Activated CD4-positive, alpha-beta memory T cell treated with anti-CD3 and anti-CD28 coated beads for 36 hours (primary cell): ENCODE results near the gene MOV10. TPM values are rescaled to one million over a fixed set of nuclear protein-coding genes. Genes with fewer than 3 reads are reported as not detected.
"Not testable (repeated sequence)": the region's sequence is repeated elsewhere in the genome, so short reads cannot be mapped to it uniquely, and the experiment has no call there.

Experiments
- CTCF ChIA-PET: fragments of 350-600 bp; sonication (Branson Sonifier 250); formaldehyde crosslinking; loops from one replicate; lab custom pipeline; 2021; ENCODE audit warnings: antibody characterized with exemption, inconsistent platforms; lab: Charles Lee
- POLR2A ChIA-PET: fragments of 350-600 bp; sonication (Branson Sonifier 250); formaldehyde crosslinking; loops from one replicate; lab custom pipeline; 2021; ENCODE audit warnings: antibody characterized with exemption; lab: Charles Lee
- DNase-seq: peaks from one replicate; pipeline ENCODE4 v3.0.0-alpha.2; 2020
- H3K27ac Mint-ChIP-seq: one replicate; pipeline ENCODE4 v1.8.0; 2021; ENCODE audit warnings: mixed read lengths
- H3K27me3 Mint-ChIP-seq: one replicate; pipeline ENCODE4 v1.8.0; 2021; ENCODE audit warnings: mixed read lengths
- H3K36me3 Mint-ChIP-seq: one replicate; pipeline ENCODE4 v1.8.0; 2021; ENCODE audit warnings: mixed read lengths
- H3K4me1 Mint-ChIP-seq: one replicate; pipeline ENCODE4 v1.8.0; 2021; ENCODE audit warnings: low read depth, mixed read lengths
- H3K4me3 Mint-ChIP-seq: one replicate; pipeline ENCODE4 v1.8.0; 2021; ENCODE audit warnings: mild to moderate bottlenecking, mixed read lengths
- H3K9me3 Mint-ChIP-seq: one replicate; pipeline ENCODE4 v1.8.0; 2021; ENCODE audit warnings: mixed read lengths
- intact Hi-C: fragments of 100-400 bp; cut with micrococcal nuclease; formaldehyde crosslinking; loops from one replicate; pipeline ENCODE4 v1.15.1; 2023
- total RNA-seq, 2 experiments: library from RNA; stranded (reverse); gene quantifications; one replicate each; pipeline ENCODE4 v1.2.3, GENCODE V29; 2021

Gene MOV10
- total RNA-seq, 2 experiments from 2014 or later: 57.7 to 63.1 TPM

DNA sequence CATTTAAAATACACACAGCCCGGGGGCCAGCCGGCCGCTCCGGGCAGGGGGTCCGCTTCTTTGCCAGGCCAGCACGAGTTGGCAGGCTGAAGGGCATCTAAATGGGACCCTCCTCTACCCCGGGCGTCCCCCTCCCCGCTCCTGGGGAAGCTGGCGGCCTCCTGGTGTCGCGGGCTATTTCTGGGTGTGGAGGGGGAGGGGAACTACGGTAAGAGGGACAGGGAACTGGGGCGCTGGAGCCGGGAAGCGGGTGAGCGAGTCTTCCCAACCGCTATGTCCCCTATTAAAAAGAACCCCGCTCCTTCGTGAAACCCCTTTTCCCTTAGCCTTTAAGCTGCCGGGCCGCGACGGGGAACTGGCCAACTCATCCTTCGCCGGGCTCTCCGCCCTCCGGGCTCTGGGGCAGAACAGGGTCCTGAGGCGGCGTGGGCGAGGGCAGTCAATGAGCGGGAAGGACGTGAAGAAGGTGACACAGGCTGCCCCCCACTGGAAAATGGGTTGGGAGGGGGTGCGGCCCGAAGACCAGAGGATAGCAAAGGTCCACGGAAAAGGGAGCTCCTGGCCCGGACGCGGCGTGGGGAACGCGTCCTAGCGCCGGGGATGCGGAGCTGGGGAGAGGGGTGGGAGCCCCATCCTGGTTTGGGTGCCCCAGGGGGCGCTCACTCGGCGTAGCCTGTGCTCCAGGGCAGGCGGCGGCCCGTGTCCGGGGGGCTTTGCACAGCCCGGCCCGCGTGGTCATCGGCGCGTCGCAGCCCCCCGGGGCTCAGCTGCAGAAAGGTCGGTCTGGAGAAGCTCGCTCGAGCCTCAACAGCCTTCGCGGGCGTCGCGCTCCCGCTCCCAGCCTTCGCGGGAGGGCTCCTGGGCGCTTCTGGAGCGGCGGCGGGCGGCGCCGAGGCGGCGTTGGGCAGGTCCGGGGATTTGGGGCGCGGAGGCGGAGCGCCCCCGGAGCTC lies 40.1 kb downstream of the MOV10 start:
- intact Hi-C loops: loop anchor here (1.0 to 10.0 kb wide), 5 partner anchors 9 to 676 kb away; partner anchors contain the start of gene MAGI3
- no peaks in the 10 kb centered on the region for H3K36me3 Mint-ChIP-seq
- ChIA-PET POLR2A (interaction anchor here (1.0 to 2.7 kb wide), 5 partner anchors 9 to 358 kb away, joined by 3 to 11 read pairs (median 6); partner anchors contain the start of genes LRIG2 and ST7L), CTCF (interaction anchor here (0.7 to 10.6 kb wide), 30 partner anchors 8 to 964 kb away, joined by 3 to 354 read pairs (median 6); partner anchors contain the start of genes CAPZA1, LRIG2, RHOC and ST7L)
- peaks cover 16% of the 10 kb centered on the region for H3K4me1 Mint-ChIP-seq
- no peak overlapping the region for H3K27ac Mint-ChIP-seq
- no peak for DNase-seq
- no peaks in the 10 kb centered on the region for H3K9me3 Mint-ChIP-seq
- H3K27me3 Mint-ChIP-seq: peaks cover 11% of the 10 kb centered on the region
- H3K4me3 Mint-ChIP-seq: peak overlapping the region; percentile 69

GRCh38 chr1:112715264-112716053 lies 41.0 kb downstream of the MOV10 start, which contains the start of gene PPM1J:
Gene PPM1J, minus strand, starts transcription at chr1:112715332. Its CDS starts 31 bp downstream, at chr1:112715301.
- peak; percentile 98 for DNase-seq
- peaks cover 11% of the 10 kb centered on the region for H3K27me3 Mint-ChIP-seq
- H3K4me3 Mint-ChIP-seq: peak within 1 kb of the TSS; percentile 78
- peaks cover 11% of the 10 kb centered on the region for H3K4me1 Mint-ChIP-seq
- H3K36me3 Mint-ChIP-seq: no peaks in the 10 kb centered on the region
- no peaks in the 10 kb centered on the region for H3K9me3 Mint-ChIP-seq
- intact Hi-C loops: loop anchor here (1.0 to 10.0 kb wide), 9 partner anchors 10 to 675 kb away; partner anchors contain the start of genes LRIG2, MAGI3 and SLC16A1
- ChIA-PET CTCF (interaction anchor here (0.7 to 10.6 kb wide), 42 partner anchors 7 to 1567 kb away, joined by 3 to 354 read pairs (median 4); partner anchors contain the start of genes CAPZA1, LRIG2, MAGI3 and MOV10), POLR2A (interaction anchor here (1.0 to 2.7 kb wide), 5 partner anchors 8 to 358 kb away, joined by 3 to 11 read pairs (median 6); partner anchors contain the start of genes LRIG2 and ST7L)
- H3K27ac Mint-ChIP-seq: no peak within 1 kb of the TSS

GRCh38 chr1:112716133-112716720 lies 41.8 kb downstream of the MOV10 start:
- Mint-ChIP-seq H3K4me1 (peaks cover 11% of the 10 kb centered on the region), H3K27ac (no peak overlapping the region), H3K36me3 (no peaks in the 10 kb centered on the region), H3K27me3 (peaks cover 11% of the 10 kb centered on the region), H3K4me3 (peak overlapping the region; percentile 78), H3K9me3 (no peaks in the 10 kb centered on the region)
- POLR2A ChIA-PET: interaction anchor here (1.0 to 2.7 kb wide), 5 partner anchors 12 to 357 kb away, joined by 3 to 11 read pairs (median 6); partner anchors contain the start of genes LRIG2, SLC16A1 and ST7L
- CTCF ChIA-PET: interaction anchor here (0.7 to 10.6 kb wide), 43 partner anchors 8 to 1566 kb away, joined by 3 to 354 read pairs (median 4); partner anchors contain the start of genes CAPZA1, LRIG2, MAGI3 and MOV10
- intact Hi-C loops: loop anchor here (1.0 to 10.0 kb wide), 6 partner anchors 88 to 357 kb away; partner anchors contain the start of genes LRIG2 and SLC16A1
- peak; percentile 86 for DNase-seq

GRCh38 chr1:112717263-112717873 lies 42.9 kb downstream of the MOV10 start:
- Mint-ChIP-seq H3K9me3 (no peaks in the 10 kb centered on the region), H3K27ac (no peak overlapping the region), H3K4me1 (peaks cover 11% of the 10 kb centered on the region), H3K4me3 (no peak overlapping the region), H3K27me3 (peaks cover 11% of the 10 kb centered on the region), H3K36me3 (no peaks in the 10 kb centered on the region)
- no peak for DNase-seq
- intact Hi-C loops: loop anchor here (2.0 to 10.0 kb wide), 4 partner anchors 165 to 355 kb away; partner anchors contain the start of genes LRIG2 and SLC16A1
- ChIA-PET CTCF (interaction anchor here (0.7 to 10.6 kb wide), 18 partner anchors 8 to 408 kb away, joined by 3 to 354 read pairs (median 12); partner anchors contain the start of genes LRIG2 and ST7L), POLR2A (no interaction called here)

- Mint-ChIP-seq H3K36me3 (no peaks in the 10 kb centered on the region), H3K9me3 (no peaks in the 10 kb centered on the region), H3K27me3 (peaks cover 16% of the 10 kb centered on the region), H3K4me1 (peaks cover 21% of the 10 kb centered on the region), H3K27ac (no peak overlapping the region), H3K4me3 (peak overlapping the region; percentile 14)
- intact Hi-C loops: loop anchor here (5.0 to 10.0 kb wide), 2 partner anchors 163 to 326 kb away; no protein-coding TSS in a partner anchor
- peak; percentile 85 for DNase-seq
- CTCF ChIA-PET: interaction anchor here (0.5 to 10.6 kb wide), 20 partner anchors 9 to 699 kb away, joined by 3 to 354 read pairs (median 5); partner anchors contain the start of genes LRIG2 and ST7L
- POLR2A ChIA-PET: no interaction called here
Observed at GRCh38 chr1:112718691-112719418, 44.4 kb downstream of the MOV10 start.

GRCh38 chr1:112719706-112720105 lies 45.2 kb downstream of the MOV10 start:
- ChIA-PET POLR2A (interaction anchor here (0.6 kb wide), 1 partner anchor 21 kb away, joined by 4 read pairs; no protein-coding TSS in a partner anchor), CTCF (interaction anchor here (0.7 to 10.6 kb wide), 15 partner anchors 9 to 352 kb away, joined by 3 to 354 read pairs (median 6); partner anchors contain the start of genes LRIG2 and SLC16A1)
- DNase-seq: no peak
- no peak overlapping the region for H3K4me3 Mint-ChIP-seq
- no peaks in the 10 kb centered on the region for H3K36me3 Mint-ChIP-seq
- no peaks in the 10 kb centered on the region for H3K9me3 Mint-ChIP-seq
- H3K27me3 Mint-ChIP-seq: peaks cover 13% of the 10 kb centered on the region
- intact Hi-C loops: loop anchor here (5.0 to 10.0 kb wide), 2 partner anchors 163 to 325 kb away; no protein-coding TSS in a partner anchor
- peaks cover 19% of the 10 kb centered on the region for H3K4me1 Mint-ChIP-seq
- H3K27ac Mint-ChIP-seq: no peak overlapping the region

- no peak overlapping the region for H3K4me3 Mint-ChIP-seq
- H3K27me3 Mint-ChIP-seq: peaks cover 13% of the 10 kb centered on the region
- DNase-seq: no peak
- no peaks in the 10 kb centered on the region for H3K36me3 Mint-ChIP-seq
- CTCF ChIA-PET: interaction anchor here (1.0 to 10.6 kb wide), 6 partner anchors 10 to 352 kb away, joined by 3 to 354 read pairs (median 4); partner anchors contain the start of gene LRIG2
- intact Hi-C loops: no loop called here
- peaks cover 17% of the 10 kb centered on the region for H3K4me1 Mint-ChIP-seq
- POLR2A ChIA-PET: no interaction called here
- no peaks in the 10 kb centered on the region for H3K9me3 Mint-ChIP-seq
- no peak overlapping the region for H3K27ac Mint-ChIP-seq
Observed at GRCh38 chr1:112720800-112721199, 46.3 kb downstream of the MOV10 start.

GRCh38 chr1:112721294-112721693 lies 46.8 kb downstream of the MOV10 start:
- H3K36me3 Mint-ChIP-seq, DNase-seq, POLR2A ChIA-PET, H3K4me3 Mint-ChIP-seq, H3K9me3 Mint-ChIP-seq, intact Hi-C loops, H3K27ac Mint-ChIP-seq: not testable (repeated sequence)
- Mint-ChIP-seq H3K27me3 (peaks cover 13% of the 10 kb centered on the region), H3K4me1 (peaks cover 13% of the 10 kb centered on the region)
- CTCF ChIA-PET: interaction anchor here (1.7 to 10.6 kb wide), 2 partner anchors 82 to 351 kb away, joined by 8 to 354 read pairs; partner anchors contain the start of gene LRIG2

GRCh38 chr1:112721966-112722524 lies 47.6 kb downstream of the MOV10 start:
- intact Hi-C loops: no loop called here
- CTCF ChIA-PET: interaction anchor here (0.6 to 10.6 kb wide), 4 partner anchors 21 to 351 kb away, joined by 3 to 354 read pairs (median 6); partner anchors contain the start of gene LRIG2
- H3K36me3 Mint-ChIP-seq: no peaks in the 10 kb centered on the region
- H3K27ac Mint-ChIP-seq: no peak overlapping the region
- no peak overlapping the region for H3K4me3 Mint-ChIP-seq
- H3K9me3 Mint-ChIP-seq: no peaks in the 10 kb centered on the region
- POLR2A ChIA-PET: no interaction called here
- DNase-seq: no peak
- peaks cover 13% of the 10 kb centered on the region for H3K4me1 Mint-ChIP-seq
- peaks cover 13% of the 10 kb centered on the region for H3K27me3 Mint-ChIP-seq
